A549 (cell line): ENCODE results near the gene GABBR2.

Experiments used
- CEBPB ChIP-seq, 2 experiments: fragments of >200 bp in 1 of 2; sonication (Bioruptor Twin) in 1 of 2; formaldehyde crosslinking in 1 of 2; IDR thresholded peaks; 2 replicates each; pipeline ENCODE4 v1.6.1; 2012 to 2016
- EP300 ChIP-seq, 2 experiments: fragments of >200 bp; sonication (Bioruptor Twin); formaldehyde crosslinking; IDR thresholded peaks; 2 replicates in 1 of 2; 3 replicates in 1 of 2; pipeline ENCODE4 v1.6.1; 2016 to 2017
- KDM1A ChIP-seq: fragments of 200-600 bp; sonication (generic); IDR thresholded peaks from 2 replicates; pipeline ENCODE4 v1.6.1; 2016; ENCODE audit warnings: low read depth, mild to moderate bottlenecking
- POLR2A ChIP-seq: IDR thresholded peaks from 2 replicates; pipeline ENCODE4 v1.6.1; 2012; ENCODE audit warnings: mild to moderate bottlenecking, low read length
- TFCP2L1 ChIP-seq: fragments of 250-450 bp; sonication (Bioruptor Pico); IDR thresholded peaks from 2 replicates; pipeline ENCODE4 v1.5.0; 2021; ENCODE audit warnings: mild to moderate bottlenecking
- TF ChIP-seq, protein P1 (sequence below): fragments of >200 bp; sonication (Bioruptor Twin); formaldehyde crosslinking; IDR thresholded peaks from 3 replicates; pipeline ENCODE4 v1.5.1; 2016
- TF ChIP-seq, protein P2 (sequence below): IDR thresholded peaks from 2 replicates; pipeline ENCODE4 v1.6.1; 2012
- TF ChIP-seq, protein P3 (sequence below): fragments of 200-600 bp; sonication (generic); IDR thresholded peaks from 2 replicates; pipeline ENCODE4 v1.6.1; 2016; ENCODE audit warnings: antibody characterized with exemption, mild to moderate bottlenecking, moderate library complexity

DNA sequence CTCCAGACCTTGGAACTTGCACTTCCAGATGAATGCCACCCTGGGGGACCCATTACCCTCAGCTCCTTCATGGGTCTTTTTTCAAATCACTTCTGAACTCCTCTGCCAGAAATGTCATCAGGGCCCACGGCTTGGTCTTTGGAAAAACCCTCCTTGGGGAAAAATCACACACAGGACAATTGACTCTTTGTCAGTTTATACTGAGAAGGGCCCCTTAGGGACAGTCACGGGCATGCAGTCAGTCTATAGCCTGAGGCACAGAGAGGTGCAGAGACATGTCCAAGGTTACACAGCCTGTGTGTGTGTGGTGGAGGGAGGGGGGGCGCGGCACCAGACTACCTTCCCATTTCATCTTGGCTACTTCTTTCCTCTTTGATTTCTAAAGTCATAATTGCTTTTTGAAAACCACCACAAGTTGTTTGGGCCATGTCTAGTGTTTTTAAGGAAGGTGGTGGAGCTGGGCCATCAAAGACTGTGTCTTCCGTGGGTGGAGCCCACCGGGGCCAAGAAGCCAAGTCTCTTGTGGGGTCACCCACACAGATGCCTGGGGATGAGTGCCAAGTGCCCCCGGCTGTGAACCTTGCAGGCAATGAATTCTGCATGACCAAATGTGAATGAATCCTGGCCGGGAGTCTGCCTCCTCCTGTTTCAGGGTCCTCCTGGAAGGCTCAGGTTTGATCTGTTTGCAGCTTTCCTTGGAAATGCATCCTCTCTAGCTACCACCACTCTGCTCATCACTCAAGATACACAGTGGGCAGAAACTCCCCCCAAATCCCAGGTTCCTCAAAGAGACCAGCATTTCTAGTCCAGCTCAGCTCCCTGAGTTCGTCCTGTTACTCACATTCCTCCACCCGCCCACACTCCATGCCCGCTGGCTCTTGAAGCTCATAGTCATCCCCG, 253.2 kb downstream of the GABBR2 start:
- TF ChIP-seq, protein P1, sequence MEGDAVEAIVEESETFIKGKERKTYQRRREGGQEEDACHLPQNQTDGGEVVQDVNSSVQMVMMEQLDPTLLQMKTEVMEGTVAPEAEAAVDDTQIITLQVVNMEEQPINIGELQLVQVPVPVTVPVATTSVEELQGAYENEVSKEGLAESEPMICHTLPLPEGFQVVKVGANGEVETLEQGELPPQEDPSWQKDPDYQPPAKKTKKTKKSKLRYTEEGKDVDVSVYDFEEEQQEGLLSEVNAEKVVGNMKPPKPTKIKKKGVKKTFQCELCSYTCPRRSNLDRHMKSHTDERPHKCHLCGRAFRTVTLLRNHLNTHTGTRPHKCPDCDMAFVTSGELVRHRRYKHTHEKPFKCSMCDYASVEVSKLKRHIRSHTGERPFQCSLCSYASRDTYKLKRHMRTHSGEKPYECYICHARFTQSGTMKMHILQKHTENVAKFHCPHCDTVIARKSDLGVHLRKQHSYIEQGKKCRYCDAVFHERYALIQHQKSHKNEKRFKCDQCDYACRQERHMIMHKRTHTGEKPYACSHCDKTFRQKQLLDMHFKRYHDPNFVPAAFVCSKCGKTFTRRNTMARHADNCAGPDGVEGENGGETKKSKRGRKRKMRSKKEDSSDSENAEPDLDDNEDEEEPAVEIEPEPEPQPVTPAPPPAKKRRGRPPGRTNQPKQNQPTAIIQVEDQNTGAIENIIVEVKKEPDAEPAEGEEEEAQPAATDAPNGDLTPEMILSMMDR: no peak
- TF ChIP-seq KDM1A (no peak), EP300 (IDR thresholded peaks at IDR 0.05) (no peak), POLR2A (no peak), TFCP2L1 (CRISPR knock-in tag) (no peak), CEBPB (IDR thresholded peaks at IDR 0.05) (no peak)
- TF ChIP-seq, protein P2, sequence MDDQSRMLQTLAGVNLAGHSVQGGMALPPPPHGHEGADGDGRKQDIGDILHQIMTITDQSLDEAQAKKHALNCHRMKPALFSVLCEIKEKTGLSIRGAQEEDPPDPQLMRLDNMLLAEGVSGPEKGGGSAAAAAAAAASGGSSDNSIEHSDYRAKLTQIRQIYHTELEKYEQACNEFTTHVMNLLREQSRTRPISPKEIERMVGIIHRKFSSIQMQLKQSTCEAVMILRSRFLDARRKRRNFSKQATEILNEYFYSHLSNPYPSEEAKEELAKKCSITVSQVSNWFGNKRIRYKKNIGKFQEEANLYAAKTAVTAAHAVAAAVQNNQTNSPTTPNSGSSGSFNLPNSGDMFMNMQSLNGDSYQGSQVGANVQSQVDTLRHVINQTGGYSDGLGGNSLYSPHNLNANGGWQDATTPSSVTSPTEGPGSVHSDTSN: no peak
- TF ChIP-seq, protein P3, sequence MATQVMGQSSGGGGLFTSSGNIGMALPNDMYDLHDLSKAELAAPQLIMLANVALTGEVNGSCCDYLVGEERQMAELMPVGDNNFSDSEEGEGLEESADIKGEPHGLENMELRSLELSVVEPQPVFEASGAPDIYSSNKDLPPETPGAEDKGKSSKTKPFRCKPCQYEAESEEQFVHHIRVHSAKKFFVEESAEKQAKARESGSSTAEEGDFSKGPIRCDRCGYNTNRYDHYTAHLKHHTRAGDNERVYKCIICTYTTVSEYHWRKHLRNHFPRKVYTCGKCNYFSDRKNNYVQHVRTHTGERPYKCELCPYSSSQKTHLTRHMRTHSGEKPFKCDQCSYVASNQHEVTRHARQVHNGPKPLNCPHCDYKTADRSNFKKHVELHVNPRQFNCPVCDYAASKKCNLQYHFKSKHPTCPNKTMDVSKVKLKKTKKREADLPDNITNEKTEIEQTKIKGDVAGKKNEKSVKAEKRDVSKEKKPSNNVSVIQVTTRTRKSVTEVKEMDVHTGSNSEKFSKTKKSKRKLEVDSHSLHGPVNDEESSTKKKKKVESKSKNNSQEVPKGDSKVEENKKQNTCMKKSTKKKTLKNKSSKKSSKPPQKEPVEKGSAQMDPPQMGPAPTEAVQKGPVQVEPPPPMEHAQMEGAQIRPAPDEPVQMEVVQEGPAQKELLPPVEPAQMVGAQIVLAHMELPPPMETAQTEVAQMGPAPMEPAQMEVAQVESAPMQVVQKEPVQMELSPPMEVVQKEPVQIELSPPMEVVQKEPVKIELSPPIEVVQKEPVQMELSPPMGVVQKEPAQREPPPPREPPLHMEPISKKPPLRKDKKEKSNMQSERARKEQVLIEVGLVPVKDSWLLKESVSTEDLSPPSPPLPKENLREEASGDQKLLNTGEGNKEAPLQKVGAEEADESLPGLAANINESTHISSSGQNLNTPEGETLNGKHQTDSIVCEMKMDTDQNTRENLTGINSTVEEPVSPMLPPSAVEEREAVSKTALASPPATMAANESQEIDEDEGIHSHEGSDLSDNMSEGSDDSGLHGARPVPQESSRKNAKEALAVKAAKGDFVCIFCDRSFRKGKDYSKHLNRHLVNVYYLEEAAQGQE: no peak
